ENCODE data around the gene CFAP46. TPM values are rescaled to one million over a fixed set of nuclear protein-coding genes. Genes with fewer than 3 reads are reported as not detected.

CFAP46 gene
- total and polyA plus RNA-seq, 10 of the 15 experiments (the other 5 are each of a cell fraction or from before 2014, with no cell fraction given) = 0.01 to 0.18 (median 0.03) TPM; not detected in 7

GRCh38 chr10:132776821-132777220 is 165.5 kb downstream of the CFAP46 start:
- Histone ChIP-seq H3K4me2 (ENCODE audit: control insufficient read depth, insufficient read depth) (no peak overlapping the region), H3K4me1 (ENCODE audit: control insufficient read depth, insufficient read depth, low read length) (no peaks in the 10 kb centered on the region), H3K27ac (ENCODE audit: control insufficient read depth, insufficient read depth) (no peak overlapping the region), H3K9me3 (replicated peaks; ENCODE audit: control insufficient read depth, insufficient read depth, low read length) (no peaks in the 10 kb centered on the region), H4K20me1 (ENCODE audit: control insufficient read depth, insufficient read depth) (no peaks in the 10 kb centered on the region), H3K36me3 (ENCODE audit: control insufficient read depth in 2 of 2, insufficient read depth in 2 of 2, low read length in 1 of 2) (no peaks in the 10 kb centered on the region; a peak in 1 of 4 replicates), H3K27me3 (replicated peaks in 1 of 2; ENCODE audit: control insufficient read depth in 2 of 2, insufficient read depth in 2 of 2, low read length in 1 of 2) (no peaks in the 10 kb centered on the region), H3K9ac (ENCODE audit: control insufficient read depth, insufficient read depth, low read length) (no peak overlapping the region), H3K4me3 (no peak overlapping the region), H2AFZ (ENCODE audit: control insufficient read depth, low read depth, low read length) (no peak overlapping the region), H3K79me2 (ENCODE audit: control insufficient read depth, insufficient read depth, low read length) (no peaks in the 10 kb centered on the region)
- intact Hi-C loops (cut with micrococcal nuclease; ENCODE audit: unreplicated experiment) (no loop called here), in situ Hi-C loops (cut with MboI) (no loop called here)
- no TSS peak for BruUV-seq (replicated peaks)
- RAD21 ChIA-PET (ENCODE audit: unreplicated experiment) = no interaction called here
- SMC1A ChIA-PET (ENCODE audit: uncharacterized antibody, unreplicated experiment) = no interaction called here
- 87% methylated on average over 17 of the region's 18 CpGs for WGBS (ENCODE audit: insufficient coverage, insufficient replicate concordance, low lambda C conversion rate, missing lambda C conversion rate)
- TF ChIP-seq NFIC (IDR thresholded peaks at IDR 0.05; ENCODE audit: low read depth, low read length) (no peak), POLR2AphosphoS5 (IDR thresholded peaks at IDR 0.05; ENCODE audit: low read length) (no peak), E4F1 (IDR thresholded peaks at IDR 0.05; ENCODE audit: borderline replicate concordance, partially characterized antibody) (no peak), WRNIP1 (IDR thresholded peaks at IDR 0.05; ENCODE audit: borderline replicate concordance, low read depth, low read length) (no peak), MLLT1 (IDR thresholded peaks at IDR 0.05) (no peak), BMI1 (IDR thresholded peaks at IDR 0.05; ENCODE audit: borderline replicate concordance) (no peak), PBX3 (IDR thresholded peaks at IDR 0.05; ENCODE audit: insufficient replicate concordance, low read depth, low read length) (no peak), CHD4 (IDR thresholded peaks at IDR 0.05) (no peak), BRCA1 (IDR thresholded peaks at IDR 0.05; ENCODE audit: low read depth, low read length) (no peak), HCFC1 (IDR thresholded peaks at IDR 0.05; ENCODE audit: low read length) (no peak)
- TF ChIP-seq, protein P1, sequence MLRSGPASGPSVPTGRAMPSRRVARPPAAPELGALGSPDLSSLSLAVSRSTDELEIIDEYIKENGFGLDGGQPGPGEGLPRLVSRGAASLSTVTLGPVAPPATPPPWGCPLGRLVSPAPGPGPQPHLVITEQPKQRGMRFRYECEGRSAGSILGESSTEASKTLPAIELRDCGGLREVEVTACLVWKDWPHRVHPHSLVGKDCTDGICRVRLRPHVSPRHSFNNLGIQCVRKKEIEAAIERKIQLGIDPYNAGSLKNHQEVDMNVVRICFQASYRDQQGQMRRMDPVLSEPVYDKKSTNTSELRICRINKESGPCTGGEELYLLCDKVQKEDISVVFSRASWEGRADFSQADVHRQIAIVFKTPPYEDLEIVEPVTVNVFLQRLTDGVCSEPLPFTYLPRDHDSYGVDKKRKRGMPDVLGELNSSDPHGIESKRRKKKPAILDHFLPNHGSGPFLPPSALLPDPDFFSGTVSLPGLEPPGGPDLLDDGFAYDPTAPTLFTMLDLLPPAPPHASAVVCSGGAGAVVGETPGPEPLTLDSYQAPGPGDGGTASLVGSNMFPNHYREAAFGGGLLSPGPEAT (IDR thresholded peaks at IDR 0.05; ENCODE audit: low read depth) = no peak
- TF ChIP-seq, protein P2, sequence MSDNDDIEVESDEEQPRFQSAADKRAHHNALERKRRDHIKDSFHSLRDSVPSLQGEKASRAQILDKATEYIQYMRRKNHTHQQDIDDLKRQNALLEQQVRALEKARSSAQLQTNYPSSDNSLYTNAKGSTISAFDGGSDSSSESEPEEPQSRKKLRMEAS (IDR thresholded peaks at IDR 0.05; ENCODE audit: low read depth, low read length) = no peak
- TF ChIP-seq, protein P3, sequence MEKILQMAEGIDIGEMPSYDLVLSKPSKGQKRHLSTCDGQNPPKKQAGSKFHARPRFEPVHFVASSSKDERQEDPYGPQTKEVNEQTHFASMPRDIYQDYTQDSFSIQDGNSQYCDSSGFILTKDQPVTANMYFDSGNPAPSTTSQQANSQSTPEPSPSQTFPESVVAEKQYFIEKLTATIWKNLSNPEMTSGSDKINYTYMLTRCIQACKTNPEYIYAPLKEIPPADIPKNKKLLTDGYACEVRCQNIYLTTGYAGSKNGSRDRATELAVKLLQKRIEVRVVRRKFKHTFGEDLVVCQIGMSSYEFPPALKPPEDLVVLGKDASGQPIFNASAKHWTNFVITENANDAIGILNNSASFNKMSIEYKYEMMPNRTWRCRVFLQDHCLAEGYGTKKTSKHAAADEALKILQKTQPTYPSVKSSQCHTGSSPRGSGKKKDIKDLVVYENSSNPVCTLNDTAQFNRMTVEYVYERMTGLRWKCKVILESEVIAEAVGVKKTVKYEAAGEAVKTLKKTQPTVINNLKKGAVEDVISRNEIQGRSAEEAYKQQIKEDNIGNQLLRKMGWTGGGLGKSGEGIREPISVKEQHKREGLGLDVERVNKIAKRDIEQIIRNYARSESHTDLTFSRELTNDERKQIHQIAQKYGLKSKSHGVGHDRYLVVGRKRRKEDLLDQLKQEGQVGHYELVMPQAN (conservative IDR thresholded peaks at IDR 0.05) = no peak
- CTCF ChIA-PET = no interaction called here
- POLR2A ChIA-PET = no interaction called here
- DNase-seq (ENCODE audit: low read depth, low spot score) (no peak), FAIRE-seq (no peak), ATAC-seq (no peak)
